GM19240 (cell line): ENCODE results near the gene RALB.

Source experiments
- DNase-seq: peaks from one replicate; pipeline ENCODE4 v3.0.0; 2011; ENCODE audit warnings: low spot score; ENCODE audit not compliant: insufficient read length

Gene RALB

DNA sequence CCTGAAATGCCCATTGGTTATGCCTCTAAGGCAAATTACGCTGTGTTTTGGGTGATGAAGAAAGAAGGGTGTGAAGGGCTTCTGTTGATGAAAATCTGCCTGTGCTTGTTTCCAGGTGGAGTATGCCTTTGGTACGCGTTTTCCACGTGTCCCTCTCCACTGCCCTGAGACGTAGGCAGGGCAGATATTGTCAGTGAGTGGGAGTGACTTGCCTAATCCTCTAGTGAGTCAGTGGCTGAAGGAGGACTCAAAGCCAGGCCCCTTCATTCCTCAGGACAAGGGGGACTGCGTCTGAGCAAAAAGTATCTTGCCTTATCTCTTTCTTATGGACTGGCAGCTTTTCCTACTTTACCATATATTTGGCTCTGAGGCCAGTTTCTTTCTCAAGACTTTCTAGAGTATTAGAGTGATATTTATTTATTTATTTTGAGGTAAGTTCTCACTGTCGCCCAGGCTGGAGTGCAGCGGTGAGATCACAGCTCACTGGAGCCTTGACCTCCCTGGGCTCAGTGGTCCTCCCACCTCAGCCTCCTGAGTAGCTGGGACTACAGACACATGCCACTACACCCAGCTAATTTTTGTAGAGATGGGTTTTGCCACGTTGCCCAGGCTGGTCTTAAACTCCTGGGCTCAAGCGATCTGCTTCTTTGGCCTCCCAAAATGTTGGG is 10.2 kb downstream of the RALB start:
- no peak for DNase-seq

DNA sequence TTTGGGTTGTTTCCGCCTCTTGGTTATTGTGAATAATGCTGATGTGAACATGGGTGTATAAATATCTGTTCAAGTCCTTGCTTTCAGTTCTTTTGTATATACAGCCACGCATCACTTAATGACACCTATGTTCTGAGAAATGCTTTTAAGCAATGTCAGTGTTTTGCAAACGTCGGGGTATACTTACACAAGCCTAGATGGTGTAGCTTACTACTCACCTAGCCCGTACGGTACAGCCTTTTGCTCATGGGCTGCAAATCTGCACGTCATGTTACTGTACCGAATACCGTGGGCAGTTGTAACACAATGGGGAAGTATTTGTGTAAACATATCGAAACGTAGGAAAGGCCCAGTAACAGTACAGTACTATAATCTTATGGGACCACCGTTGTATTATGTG is 12.4 kb downstream of the RALB start:
- DNase-seq = no peak

DNA sequence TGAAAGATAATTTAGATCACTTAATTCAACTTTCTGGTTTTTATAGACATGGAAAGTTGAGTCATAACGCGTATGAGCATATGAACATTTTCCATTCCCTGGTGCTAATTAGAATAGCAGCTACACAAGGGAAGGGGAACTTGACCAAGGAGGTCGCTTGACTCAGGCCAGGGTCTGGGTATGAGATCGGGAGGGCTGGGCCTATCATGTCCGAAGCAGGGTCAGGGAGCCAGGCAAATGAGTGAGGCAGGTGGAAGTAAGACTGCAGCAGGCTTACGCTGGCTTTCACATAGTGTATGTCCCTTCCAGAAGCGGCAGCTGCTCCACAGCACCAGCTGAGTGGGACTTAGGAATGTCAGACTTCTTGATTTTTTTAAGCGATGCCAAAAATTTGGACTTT is 14.7 kb downstream of the RALB start:
- DNase-seq = no peak

DNA sequence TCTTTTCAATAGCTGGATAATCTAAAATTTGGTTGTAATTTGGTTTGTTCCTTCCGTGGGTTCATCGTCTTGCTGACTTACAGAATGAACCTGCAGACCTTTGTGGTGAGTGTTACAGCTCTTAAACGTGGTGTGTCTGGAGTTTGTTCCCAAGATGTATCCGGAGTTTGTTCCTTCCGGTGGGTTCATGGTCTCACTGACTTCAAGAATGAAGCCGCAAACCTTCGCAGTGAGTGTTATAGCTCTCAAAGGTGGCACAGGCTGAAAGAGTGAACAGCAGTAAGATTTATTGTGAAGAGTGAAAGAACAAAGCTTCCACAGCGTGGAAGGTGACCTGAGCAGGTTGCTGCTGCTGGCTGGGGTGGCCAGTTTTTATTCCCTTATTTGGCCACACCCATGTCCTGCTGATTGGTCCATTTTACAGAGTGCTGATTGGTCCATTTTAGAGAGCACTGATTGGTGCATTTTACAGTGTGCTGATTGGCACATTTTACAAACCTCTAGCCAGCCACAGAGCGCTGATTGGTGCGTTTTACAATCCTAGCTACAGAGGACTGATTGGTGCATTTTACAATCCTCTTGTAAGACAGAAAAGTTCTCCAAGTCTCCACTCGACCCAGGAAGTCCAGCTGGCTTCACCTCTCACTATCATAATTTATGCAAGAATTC is 16.6 kb downstream of the RALB start:
- DNase-seq = no peak

DNA sequence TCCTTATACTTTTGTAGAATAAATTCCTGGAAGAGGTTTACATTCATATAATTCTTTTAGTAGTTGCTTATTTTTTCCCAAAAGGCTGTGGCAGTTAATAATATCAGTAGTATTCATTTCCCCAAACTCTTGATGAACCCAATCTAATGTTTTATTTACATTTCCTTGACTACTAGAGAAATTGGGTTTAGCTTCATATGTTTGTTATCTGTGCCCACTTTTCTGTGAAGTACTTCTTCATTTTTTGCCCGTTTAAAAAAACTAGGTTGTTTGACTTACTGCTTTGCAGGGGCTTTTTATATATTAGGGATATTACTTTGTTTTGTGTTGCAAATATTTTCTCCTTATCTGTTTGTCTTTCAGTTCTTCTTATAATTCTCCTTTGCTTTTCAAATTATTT is 17.2 kb downstream of the RALB start:
- no peak for DNase-seq

DNA sequence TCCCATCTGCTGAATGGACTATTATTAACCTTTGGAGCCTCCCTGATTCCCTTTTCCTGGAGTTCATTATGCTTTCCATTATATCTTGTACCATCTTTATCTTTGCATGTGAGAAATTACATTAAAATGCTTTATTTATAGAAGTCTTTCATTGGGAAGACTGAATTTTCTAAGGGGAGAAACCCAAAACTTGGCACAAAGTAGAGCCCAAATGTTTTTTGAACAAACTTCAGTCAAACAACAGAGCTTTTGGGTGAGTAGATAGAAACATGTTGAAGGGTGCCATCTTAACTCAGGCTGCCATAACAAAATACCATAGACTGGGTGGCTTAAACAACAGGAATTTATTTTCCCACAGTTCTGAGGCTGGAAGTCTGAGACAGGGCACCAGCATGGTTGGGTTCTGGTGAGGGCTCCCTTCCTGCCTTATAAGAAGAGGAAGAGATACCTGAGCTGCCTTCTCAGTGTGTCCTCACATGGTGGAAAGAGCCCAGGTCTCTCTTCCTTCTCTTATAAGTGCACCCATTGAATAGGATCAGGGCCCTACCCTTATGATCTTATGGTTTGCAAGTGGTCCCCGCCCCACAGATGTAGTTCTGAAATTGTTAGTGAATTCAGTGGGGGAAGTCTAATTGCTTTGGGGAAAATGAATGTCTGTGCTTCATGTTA is 19.2 kb downstream of the RALB start:
- DNase-seq = no peak

DNA sequence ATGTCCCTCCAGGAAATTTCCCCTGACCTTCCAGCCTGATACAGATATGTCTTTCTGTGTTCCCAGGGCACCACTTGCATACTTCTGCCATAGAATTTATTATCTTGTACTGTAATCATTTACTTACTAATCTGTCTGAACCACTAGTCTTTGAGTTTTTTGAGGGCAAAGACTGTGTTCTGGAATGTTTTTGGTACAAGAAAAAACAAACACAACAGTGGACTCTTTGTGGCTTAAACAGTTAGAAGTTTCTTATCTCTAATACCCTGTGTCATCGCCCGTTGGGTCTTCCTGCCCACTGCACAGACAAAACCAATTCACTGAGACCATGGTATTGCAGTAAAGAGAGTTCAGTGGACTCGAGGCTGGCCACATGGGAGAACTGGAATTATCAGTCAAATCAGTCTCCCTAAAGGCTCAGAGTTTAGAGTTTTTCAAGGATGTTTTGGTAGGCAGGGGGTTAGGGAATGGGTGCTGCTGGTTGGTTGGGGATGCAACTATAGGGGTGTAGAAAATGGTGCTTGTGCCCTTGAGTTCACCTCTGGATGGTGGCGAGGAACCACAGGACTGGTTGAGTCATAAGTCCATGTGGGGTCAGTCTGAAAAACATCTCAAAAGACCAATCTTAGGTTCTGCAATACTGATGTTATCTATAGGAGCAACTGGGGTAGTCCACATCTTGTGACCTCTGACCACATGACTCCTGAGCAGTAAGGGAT is 20.3 kb downstream of the RALB start:
- DNase-seq = no peak

DNA sequence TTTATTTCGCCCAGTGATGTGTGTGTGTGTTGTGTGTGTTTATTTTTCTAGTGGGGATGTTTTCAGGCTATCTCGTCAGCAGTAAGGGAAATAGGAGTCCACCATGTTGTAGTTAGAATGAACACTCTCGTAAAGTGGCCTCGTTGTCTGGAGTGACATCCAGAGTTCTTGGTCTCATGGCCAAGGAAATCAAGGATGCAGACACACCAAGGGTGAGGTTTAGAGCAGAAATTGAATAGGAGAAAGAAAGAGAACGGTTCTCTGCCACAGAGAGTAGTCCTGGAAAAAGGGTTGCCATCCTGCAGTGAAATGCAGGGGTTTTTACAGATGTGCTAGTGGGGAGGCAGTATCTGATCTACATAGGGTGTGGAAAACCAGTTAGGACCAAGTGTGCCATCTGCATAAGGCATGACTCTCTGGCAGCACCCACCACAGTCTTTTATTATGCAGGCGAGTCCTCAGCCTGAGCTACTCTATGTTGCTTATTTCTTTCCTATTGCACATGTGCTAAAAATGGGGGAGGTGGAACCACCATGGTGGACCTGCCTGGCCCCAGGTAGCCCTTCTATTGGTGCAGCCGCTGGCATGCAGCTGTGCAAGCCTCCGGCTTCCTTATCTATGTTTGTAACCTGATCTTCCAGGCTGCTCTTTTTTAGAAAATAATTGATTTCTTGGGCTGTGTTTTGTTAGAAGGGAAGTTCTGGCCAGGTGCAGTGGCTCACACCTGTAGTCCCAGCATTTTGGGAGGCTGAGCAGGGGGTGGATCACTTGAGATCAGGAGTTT is 23.2 kb downstream of the RALB start:
- no peak for DNase-seq

DNA sequence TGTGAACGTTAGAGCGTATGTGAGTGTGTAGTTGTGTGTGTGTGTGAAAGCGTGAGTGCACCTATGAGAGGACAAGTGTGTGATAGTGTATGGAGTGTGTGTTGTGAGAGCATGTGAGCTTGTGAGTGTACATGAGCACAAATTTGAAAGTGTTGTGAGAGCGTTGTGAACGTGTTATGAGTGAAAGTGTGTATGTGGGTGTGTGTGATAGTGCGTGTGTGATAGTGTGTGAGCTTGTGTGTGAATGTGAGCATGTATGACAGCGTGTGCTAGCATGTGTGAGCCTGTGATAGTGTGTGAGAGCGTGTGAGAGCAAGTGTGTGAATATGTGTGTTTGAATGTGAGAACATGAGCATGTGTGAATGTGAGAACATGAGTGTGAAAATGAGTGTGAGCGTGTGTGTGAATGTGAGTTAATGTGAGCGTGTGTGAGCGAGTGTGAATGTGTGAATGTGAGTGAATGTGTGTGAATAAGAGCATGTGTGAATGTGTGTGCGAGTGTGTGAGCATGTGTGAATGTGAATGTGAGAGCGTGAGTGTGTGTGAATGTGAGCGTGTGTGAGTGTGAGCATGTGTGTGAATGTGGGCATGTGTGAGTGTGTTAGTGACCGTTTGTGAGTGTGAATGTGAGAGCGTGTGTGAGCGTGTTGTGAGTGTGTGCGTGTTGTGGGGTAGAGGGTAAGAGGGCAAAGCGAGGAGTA is 25.0 kb downstream of the RALB start:
- no peak for DNase-seq

DNA sequence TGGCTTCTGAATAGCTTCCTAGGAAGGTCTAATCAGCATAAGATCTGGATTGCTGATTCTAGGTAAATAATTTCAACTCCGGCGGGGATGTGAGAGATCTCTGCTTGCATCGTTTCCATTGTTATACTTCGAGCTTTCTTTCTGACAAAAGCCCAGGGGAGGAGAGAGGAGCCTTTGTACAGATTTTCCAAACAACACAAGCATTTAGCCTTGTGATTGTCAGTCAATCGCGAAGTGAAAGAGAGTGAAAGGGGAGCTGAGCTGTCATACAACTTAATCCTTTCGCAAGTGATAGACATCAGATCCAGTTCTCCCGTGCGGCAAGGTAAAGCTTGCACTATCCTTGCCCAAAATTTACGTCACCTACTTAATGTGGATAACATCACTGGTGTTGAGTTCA is 26.2 kb downstream of the RALB start:
- DNase-seq = no peak

DNA sequence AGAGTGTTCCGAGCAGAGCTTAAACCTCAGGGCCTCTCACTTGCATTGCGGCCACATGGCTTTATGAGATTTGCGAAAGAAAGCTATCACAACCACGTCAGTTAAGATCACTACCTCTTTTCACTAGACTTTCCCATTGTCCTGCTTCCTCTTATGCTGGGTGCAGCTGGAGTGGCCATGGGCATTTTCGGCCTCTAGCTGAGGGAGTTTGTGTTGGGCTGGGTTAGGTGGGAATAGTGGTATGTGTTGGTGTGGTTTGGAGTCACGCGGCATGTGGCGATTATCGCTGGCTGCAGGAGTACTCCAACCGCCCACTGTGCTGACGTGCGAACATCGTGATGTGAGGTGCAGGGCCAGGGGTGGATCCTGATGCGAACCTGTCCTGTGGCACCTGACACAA is 27.1 kb downstream of the RALB start:
- no peak for DNase-seq

DNA sequence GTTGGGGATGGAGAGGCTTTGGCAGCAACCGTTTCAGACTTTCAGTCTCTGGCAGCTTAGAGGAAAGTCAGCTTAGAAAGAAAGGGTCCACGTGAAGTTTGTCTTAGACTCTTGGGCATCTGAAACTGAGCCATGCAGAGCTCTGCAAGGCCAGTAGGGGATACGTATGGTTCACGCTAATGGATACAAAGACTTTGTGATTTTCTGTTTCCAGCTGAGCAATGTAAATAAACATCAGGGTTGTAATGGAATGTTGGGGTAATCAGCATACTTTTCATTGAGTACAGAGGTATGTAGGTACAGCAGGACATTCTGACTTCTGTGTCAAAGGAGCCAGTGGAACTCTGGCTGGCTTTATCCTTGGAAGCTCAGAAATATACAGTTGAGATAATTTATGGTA is 31.0 kb downstream of the RALB start:
- DNase-seq = no peak

DNA sequence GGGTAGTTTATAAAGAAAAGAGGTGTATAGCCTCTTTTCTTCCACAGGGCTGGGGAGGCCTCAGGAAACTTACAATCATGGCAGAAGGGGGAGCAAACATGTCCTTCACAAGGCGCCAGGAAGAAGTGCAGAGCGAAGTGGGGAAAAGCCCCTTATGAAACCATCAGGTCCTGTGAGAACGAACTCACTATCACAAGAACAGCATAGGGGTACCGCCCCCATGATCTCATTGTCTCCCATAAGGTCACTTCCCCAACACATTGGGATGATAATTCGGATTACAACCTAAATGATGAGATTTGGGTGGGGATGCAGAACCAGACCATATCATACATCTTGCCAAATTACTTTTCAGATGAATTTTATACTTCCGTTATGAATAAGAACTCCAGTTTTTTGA is 32.4 kb downstream of the RALB start:
- DNase-seq = no peak

DNA sequence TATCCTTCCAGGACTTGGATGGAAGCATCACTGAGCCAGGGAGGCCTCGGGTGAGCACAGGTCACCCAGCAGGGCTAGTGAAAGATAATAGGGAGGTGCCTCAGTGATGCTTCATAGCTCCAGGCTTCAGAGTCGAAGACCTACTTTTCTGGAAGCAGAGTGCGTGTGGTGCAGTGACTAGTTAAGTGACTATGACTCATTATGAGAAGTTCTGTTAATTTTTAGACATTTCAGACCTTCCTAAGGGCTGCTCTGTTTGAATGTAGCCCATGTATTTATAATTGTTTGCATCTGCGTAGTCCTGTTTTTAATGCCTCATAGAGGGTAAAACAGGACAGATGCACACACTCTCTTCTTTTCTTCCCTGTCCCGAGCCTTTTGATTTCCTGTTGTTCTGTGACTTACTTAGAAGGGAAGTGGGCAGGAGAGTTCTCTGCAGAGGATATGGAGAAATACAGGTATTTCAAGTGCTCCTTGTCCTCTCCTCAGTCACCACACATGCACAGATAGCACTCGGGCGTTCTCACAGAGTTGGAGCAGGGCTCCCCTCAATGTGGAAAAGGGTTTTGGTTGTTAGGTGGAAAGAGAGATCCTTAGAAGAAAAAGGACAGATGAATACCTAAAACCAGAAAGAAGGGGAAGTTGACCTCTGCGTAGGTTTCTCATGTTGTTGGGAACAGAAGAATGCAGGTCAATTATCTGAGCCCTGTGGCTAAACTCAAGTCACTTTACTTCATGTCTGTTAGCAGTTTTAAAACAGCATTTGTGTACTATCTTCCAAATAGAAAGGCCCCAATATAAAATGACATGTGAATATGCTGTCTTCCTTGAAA is 34.7 kb downstream of the RALB start:
- peak; percentile 53 for DNase-seq

DNA sequence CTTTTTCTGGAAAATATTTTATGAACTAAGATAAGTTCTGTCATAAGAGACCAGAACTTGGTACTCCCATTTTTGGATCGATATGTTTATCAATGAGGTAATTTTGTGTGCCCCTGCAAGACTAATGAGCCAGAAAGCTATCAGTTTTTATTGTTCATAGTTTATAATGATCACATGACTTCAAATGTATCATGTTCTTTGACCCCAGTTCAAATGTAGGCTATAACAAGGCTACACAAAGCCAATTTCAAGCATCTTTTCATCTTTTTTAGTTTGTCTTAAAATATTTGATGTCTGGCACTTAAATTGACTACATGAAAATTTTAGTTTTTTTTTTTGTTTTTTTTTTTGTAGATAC is 35.3 kb downstream of the RALB start:
- no peak for DNase-seq

DNA sequence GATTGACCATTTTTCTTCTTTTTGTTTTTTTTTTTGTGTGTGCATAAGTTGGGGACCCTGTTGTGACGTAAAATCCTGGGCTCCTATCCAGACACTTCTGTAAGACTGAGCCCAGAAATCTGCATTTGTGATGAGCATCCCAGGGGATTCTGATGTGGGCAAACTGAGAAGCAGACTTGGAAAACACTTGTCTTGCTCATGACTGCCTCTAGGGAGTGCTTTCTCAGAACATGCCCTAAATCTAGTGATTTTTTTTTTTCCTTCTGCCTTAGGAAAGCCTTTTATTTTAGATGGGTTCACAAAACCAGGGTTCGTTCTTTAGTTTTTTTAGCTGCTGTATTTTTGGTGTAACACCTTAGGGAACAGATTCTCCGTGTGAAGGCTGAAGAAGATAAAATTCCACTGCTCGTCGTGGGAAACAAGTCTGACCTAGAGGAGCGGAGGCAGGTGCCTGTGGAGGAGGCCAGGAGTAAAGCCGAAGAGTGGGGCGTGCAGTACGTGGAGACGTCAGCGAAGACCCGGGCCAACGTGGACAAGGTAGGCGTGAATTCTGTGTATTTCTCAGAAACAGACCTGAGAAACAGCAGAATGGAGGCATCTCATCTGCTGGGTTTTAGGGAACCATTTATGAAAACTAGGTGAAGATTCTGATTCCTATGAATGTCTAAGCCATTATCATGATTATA is 36.7 kb downstream of the RALB start:
- no peak for DNase-seq

DNA sequence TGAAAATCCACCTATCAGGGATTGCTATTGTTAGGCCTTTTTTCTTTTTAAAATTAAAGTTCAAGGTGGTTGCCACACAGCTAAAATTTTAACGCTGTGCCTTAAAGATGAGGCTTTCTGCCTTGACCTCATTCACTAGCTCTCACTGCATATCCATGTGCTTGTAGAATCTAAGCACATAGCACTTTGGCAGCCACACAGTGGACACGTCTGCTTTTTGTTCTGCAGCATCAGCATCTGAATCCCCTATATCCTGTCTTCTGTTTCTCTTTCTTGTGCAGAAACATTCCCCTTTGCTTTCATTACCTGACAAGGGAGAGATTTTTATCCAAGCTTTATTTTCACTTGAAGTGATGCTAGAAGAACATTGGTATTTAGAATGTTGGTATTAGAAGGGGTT is 38.1 kb downstream of the RALB start:
- DNase-seq = no peak

DNA sequence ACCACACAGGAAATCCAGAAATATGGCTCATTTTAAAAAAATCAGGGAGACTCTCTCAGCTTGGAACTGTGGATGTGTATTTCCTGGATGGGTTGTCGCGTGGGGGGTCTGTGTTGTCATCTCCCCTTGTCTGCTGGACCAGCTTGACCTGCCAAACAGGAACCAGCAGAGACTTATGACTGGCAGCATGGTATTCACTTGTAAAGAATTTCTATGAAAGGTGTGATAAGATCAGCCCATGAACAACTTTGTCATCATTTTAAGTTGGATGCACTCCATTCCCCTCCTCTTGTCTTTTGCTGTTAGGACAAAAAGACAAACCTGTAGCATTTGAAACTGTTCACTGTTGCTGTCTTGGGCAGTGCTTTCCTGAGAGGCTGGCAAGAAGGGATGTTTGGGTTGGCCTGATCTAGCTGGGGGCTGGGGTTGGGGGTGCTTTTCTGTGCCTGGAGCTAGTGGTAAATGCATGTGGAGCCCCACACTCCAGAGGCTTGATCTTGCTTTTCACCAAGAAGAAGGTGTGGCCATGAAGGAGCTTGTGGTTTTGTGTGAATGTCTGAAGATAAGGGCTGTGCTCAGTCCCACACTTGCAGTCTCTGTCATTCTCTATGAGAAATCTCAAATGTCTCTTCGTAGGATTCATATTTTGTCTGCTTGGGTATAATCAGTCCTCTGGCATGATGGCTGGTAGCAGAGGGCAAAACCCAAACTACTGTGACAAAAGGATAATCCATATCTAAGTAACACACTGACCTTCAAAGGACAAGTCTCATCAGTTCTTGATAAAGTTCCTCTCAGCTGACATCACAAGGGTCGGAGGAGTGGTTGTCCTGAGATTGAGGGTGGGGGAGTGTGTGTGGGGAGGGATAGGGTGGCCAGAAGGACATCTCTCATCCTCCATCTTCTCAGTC is 39.0 kb downstream of the RALB start:
- DNase-seq = no peak
